Skeletal muscle cell (primary cell): ENCODE measurements around the gene NUP42.
"Not testable (repeated sequence)": the region's sequence is repeated elsewhere in the genome, so short reads cannot be mapped to it uniquely, and the experiment has no call there.

ENCODE experiments used
- DNase-seq: peaks from one replicate; pipeline ENCODE4 v3.0.0-alpha.2; 2010; ENCODE audit warnings: low read depth
- H3K4me3 ChIP-seq: 2 replicates; pipeline ENCODE4 v1.5.1; 2011; ENCODE audit warnings: low read depth, mild to moderate bottlenecking, control low read depth, low read length, moderate library complexity

NUP42 gene, protein sequence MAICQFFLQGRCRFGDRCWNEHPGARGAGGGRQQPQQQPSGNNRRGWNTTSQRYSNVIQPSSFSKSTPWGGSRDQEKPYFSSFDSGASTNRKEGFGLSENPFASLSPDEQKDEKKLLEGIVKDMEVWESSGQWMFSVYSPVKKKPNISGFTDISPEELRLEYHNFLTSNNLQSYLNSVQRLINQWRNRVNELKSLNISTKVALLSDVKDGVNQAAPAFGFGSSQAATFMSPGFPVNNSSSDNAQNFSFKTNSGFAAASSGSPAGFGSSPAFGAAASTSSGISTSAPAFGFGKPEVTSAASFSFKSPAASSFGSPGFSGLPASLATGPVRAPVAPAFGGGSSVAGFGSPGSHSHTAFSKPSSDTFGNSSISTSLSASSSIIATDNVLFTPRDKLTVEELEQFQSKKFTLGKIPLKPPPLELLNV

DNA sequence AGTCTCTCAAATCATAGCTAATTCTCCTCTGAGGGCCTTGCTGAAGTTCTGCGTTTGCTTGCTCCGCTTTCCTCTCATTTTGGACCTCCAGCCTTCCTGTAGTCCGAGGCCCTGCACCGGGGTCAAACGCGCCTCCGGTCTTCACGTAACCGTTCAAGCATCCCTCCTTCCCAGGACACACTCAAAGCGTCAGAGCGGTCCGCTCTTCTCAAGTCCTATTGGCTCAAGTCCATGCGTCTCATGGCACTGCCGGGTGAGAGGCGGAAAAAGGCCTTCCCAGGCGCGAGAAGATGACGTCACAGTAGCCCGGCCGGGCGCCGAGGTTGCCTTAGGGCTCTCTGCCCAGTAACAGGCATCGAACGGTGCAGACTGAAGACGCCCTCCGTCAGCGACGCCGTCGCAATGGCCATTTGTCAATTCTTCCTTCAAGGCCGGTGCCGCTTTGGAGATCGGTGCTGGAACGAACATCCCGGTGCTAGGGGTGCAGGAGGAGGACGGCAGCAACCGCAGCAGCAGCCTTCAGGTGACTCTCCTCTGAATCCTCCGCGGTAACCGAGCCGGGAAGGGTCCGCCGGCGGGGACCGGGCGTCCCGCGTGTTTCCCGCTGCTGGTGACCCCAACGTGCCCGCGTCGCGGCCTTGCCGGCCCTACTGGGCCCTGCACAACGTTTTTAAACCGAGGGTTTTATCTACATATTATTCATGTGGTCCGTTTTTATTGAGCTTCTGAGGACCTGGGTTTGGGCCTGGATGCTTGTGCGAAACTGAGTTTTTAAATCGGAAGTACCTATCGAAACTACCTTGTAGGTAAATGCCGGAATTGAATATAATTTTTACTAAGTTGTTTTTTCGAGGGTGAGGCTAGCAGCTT lies at the start of gene NUP42:
NUP42 (plus strand) TSS at position 365 of the 870 bp plus-strand sequence; CDS start at position 403, 38 bp downstream.
- peak within 1 kb of the TSS; percentile 96 for H3K4me3 ChIP-seq
- peak; percentile 99 for DNase-seq

- H3K4me3 ChIP-seq = no peak overlapping the region
- no peak for DNase-seq
Measured at GRCh38 chr7:23133797-23134196, 48.1 kb upstream of the NUP42 start.

DNA sequence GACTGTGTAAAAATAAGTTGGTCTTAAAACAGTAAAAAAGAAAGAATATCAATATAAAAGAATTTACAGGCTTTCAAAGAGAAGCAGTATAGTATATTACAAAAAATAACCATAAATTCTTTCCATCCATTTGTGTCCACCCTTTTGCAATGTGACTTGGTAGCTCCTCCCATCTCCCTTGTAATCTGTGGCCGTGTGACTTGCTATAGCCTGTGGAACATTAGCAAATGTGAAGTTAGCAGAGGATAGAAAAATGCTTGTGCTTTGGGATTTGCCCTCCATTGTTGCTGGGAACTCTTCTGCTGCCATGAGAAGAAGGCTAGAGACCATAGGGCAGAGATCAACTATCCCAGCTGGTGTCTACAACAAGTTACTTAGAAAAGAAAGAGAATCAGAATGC lies 46.1 kb upstream of the NUP42 start:
- no peak overlapping the region for H3K4me3 ChIP-seq
- DNase-seq = no peak

GRCh38 chr7:23136216-23136615 lies 45.6 kb upstream of the NUP42 start:
- no peak overlapping the region for H3K4me3 ChIP-seq
- no peak for DNase-seq

- DNase-seq = no peak
- H3K4me3 ChIP-seq = no peak overlapping the region
Measured at GRCh38 chr7:23157679-23158078, 24.2 kb upstream of the NUP42 start.

GRCh38 chr7:23158546-23158945 lies 23.3 kb upstream of the NUP42 start:
- no peak for DNase-seq
- no peak overlapping the region for H3K4me3 ChIP-seq

DNA sequence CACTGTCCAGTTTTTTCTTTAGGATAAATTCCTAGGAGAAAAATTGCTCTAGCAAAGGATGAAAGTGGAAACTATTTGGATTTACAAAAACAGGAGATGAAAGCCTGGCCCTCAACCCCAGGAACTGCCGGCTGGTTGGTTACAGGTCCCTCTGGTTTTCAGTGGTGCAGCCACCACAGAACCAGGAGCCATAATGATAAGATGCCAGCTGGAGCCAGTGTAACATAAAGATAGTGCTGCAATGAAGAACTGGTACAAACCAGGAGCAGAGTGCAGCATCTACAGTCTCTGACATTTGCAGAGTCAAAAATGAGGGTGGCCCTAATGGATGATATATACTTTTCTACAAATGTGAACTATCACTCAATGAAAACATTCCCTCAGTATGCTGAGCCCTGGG lies 20.4 kb upstream of the NUP42 start:
- no peak for DNase-seq

GRCh38 chr7:23164846-23165245 lies 17.0 kb upstream of the NUP42 start:
- H3K4me3 ChIP-seq = no peak overlapping the region
- no peak for DNase-seq

More for the DNA sequence above, 20.4 kb upstream of the NUP42 start:
- no peak overlapping the region for H3K4me3 ChIP-seq

- no peak for DNase-seq
- no peak overlapping the region for H3K4me3 ChIP-seq
Measured at GRCh38 chr7:23165316-23165715, 16.5 kb upstream of the NUP42 start.

DNA sequence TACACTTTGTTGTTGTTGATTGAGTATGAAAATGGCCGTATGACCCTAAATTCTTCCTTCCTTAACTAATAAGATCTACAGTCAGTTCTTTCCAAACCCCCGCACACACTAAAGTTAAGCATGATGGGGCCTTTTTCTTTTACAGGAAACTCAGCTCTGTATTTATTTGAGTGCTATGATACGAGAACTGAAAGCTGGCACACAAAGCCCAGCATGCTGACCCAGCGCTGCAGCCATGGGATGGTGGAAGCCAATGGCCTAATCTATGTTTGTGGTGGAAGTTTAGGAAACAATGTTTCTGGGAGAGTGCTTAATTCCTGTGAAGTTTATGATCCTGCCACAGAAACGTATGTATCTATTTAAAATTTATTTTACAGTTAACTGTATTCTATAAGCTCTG lies 14.2 kb upstream of the NUP42 start:
- H3K4me3 ChIP-seq = no peak overlapping the region
- DNase-seq = no peak

GRCh38 chr7:23168111-23168885 lies 13.6 kb upstream of the NUP42 start:
- DNase-seq = no peak
- H3K4me3 ChIP-seq = no peak overlapping the region

DNA sequence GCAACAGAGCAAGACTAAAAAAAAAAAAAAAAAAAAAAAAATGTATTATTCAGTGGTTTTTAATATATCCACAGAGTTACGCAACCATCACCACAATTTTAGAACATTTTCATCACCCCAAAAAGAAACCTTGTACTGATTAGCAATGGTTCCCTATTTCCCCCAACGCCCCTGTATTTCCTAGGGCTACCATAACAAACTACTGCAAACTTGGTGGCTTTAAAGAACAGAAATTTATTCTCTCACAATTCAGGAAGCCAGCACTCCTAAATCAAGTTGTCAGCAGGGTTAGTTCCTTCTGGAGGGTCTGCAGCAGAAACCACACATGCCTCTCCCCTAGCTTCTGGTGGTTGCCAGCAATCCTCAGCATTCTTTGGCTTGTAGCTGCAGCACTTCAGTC lies 5.9 kb upstream of the NUP42 start:
- no peak for DNase-seq
- H3K4me3 ChIP-seq = no peak overlapping the region

DNA sequence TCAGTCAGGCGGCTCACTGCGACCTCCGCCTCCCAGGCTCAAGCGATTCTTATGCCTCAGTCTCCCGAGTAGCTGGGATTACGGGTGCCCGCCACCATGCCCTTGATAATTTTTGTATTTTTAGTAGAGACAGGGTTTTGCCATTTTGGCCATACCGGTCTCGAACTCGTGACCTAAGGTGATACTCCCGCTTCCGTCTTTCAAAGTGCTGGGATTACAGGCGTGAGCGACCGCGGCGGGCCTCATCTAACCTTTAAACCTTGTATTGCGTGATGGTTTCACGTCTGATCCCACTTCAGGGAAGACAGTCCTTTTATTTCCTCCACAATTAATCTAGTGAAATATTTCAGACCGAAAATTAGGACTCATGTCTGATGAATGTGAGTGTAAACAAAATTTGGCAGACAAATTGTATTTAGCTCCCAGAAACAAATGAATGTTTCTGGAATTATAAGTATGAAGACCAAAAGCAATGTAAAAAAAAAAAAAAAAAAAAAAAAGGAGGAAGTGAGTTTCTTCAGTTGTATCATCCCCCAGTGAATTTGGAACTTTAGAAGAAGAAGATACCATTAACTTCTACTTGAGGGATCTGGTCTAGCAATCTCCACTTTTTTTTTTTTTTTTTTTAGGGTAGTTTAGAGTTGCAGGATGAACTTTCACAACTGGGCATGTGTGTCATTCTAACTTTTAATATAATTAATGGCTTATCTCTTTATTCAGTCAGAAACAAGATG lies 1.6 kb downstream of the NUP42 start:
- peak overlapping the region; percentile 96 for H3K4me3 ChIP-seq
- no peak for DNase-seq

- DNase-seq = no peak
- no peak overlapping the region for H3K4me3 ChIP-seq
Measured at GRCh38 chr7:23184291-23184690, 2.4 kb downstream of the NUP42 start.

- no peak overlapping the region for H3K4me3 ChIP-seq
- no peak for DNase-seq
Measured at GRCh38 chr7:23184709-23185359, 3.0 kb downstream of the NUP42 start.

- H3K4me3 ChIP-seq = no peak overlapping the region
- DNase-seq = no peak
Measured at GRCh38 chr7:23185980-23186379, 4.1 kb downstream of the NUP42 start.

- DNase-seq = no peak
- no peak overlapping the region for H3K4me3 ChIP-seq
Measured at GRCh38 chr7:23191022-23191421, 9.2 kb downstream of the NUP42 start.

DNA sequence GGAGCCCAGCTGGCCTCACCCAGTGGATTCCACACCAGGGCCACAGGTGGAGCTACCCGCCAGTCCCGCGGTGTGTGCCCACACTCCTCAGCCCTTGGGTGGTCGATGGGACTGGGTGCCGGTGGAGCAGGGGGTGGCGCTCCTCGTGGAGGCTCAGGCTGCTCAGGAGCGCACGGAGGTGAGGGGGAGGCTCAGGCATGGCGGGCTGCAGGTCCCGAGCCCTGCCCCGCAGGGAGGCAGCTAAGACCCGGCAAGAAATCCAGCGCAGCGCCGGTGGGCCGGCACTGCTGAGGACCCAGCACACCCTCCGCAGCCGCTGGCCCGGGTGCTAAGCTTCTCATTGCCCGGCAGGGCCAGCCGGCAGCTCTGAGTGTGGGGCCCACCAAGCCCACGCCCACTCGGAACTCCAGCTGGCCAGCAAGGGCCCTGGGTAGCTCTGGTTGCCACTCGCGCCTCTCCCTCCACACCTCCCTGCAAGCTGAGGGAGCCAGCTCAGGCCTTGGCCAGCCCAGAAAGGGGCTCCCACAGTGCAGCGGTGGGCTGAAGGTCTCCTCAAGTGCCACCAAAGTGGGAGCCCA lies 11.9 kb downstream of the NUP42 start:
- DNase-seq, H3K4me3 ChIP-seq: not testable (repeated sequence)
